Stimulated activated CD8-positive, alpha-beta memory T cell treated with anti-CD3 and anti-CD28 coated beads, Interleukin-7, amount 100 ng/mL, for 24 hours (primary cell): ENCODE measurements around the gene MTMR3.
"Not testable (repeated sequence)": the region's sequence is repeated elsewhere in the genome, so short reads cannot be mapped to it uniquely, and the experiment has no call there.

Experiments used
- DNase-seq: peaks from one replicate; pipeline ENCODE4 v3.0.0-alpha.2; 2020; ENCODE audit warnings: low read depth

MTMR3 gene

GRCh38 chr22:29883045-29883774 lies at the start of gene MTMR3:
Gene MTMR3, plus strand, starts transcription at chr22:29883174. Its CDS starts 87,886 bp downstream, at chr22:29971060.
- peak; percentile 91 for DNase-seq

DNA sequence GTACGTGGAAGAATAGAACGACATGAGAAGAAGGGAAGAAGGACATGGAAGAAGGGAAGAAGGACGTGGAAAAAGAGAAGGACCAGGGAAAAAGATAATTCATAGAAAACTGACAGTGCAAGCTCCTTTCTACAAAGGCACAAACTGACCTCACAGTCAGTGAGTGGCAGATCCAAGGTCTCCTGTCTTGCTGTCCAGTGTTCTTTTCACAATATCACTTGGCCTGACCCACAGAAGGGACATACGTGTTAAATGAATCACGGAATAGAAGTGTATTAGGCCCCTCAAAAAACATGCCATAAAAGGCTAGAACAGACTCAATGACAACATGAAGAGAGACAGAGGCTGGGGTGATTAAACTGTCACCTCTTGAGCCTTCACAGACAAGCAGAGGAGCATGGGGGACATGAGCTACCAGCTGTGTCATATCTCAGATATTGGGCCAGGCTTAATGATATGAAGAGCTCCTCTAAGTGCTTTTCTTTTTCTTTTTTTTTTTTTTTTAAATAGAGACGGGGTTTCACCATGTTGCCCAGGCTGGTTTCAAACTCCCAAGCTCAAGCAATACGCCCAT lies 49.5 kb upstream of the MTMR3 start:
- no peak for DNase-seq

DNA sequence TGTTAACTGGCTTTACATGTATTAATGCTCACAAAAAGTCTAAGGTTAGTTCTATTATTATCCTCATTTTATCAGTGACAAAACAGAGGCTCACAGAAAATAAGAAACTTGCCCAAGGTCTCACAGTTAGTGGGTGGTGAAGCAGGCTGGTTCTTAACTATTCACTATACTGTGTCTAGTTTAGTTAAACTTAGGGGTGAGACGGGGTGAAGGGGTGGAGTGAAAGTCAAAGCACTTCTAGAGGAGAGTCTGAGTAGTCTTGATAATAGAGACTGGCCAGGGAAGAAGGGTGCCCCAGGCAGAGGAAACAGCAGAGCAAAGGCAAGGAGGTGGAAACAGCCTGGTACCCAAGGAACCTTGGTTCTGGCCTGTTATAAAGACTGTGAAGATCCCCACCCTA lies 48.9 kb upstream of the MTMR3 start:
- no peak for DNase-seq

GRCh38 chr22:29836791-29837370 lies 46.1 kb upstream of the MTMR3 start:
- DNase-seq: not testable (repeated sequence)

DNA sequence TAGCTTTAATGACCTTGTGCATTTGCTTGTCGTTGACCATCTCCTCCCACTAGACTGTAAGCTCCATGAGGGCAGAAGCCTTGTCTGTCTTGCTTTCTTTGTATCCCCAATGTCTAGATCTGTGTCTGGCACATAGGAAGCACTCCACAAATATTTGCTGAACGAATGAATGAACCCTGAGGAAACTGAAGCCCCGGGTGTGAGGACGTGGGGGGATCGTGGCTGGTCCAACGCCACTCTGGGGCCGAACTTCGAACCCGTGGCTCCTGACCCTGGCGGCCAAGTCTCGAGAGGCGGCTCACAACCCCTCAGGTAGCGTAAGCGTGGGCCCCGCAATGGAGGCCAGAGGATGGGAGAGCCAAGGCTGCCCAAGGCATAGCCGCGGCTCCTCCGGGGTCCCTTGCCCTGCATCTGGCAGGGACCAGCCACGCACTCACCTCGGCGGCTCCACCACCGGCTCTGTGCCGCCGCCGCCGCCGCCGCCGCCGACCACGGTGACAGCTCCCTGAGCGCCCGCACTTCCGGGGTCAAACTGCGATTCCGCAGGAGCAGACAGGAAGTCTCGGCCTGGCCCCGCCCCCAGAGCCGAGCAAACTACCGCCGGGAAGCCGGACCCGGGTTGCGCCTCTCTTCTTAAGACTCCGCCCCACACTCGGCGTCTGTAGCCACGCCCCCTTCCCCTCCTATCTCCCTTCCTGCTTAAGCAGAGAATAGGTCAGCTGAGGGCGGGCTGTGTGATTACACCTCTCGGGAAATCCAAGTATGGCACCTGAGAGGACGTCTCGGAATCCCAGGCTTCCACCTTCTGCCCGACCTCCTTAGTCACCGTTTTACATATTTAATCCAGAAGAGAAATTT lies 45.0 kb upstream of the MTMR3 start, which contains the start of gene ASCC2:
Gene ASCC2 (minus strand): TSS at position 534 of the 858 bp plus-strand sequence. CDS start 5,949 bp downstream, outside the sequence.
- peak; percentile 99 for DNase-seq

DNA sequence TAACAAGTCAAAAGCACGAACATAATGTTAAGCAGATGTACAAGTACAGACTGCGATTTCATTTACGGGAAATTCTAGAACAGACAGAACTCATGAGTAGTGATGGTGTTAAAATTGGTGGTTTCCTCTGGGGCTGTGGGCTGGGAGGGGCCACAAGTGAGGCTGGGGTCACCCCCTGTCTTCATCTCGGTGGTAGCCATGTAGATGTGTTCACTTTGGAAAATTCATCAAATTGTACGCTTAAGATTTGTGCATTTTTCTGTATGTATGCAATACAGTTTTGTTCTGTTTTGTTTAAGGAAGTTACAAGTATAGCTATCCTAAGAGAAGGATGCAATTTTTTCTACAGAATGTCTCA lies 44.4 kb upstream of the MTMR3 start:
- DNase-seq: no peak

DNA sequence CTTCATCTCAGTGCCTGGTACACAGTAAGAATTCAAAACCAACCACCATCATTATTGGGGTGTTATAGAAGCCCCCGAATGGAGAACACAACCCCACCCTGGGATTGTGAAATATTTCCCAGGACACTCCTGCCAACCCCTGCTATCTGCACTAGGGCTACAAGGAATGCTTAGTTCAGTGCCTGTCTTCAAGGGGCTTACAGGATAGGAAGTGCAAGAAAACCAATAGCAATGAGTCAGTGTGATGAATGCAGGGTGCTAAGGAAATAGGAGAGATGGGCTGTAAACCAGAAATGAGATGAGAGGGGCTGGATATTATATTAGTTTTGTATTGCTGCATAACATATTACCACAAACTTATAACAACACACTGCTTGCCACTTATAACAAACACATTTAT lies 43.9 kb upstream of the MTMR3 start:
- DNase-seq: no peak

DNA sequence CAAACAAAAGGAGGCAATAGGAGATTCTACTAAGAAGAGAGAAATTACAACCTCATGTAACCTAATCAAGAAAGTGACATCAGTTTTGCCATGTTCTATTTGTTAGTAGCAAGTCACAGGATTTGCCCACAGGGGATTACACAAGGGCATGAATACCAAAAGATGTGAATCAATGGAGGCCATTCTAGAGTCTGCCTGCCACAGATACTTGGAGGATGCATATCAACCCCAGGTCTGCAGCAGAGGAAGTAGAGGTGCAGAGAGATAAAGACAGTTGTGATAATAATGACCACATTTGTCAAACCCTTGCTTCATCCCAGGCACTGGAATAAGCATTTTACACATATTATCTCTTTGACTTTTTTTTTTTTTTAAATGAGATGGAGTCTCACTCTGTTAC lies 42.5 kb upstream of the MTMR3 start:
- no peak for DNase-seq

- no peak for DNase-seq
These were observed 40.8 kb upstream of the MTMR3 start for GRCh38 chr22:29842172-29842571.

- DNase-seq: no peak
These were observed 40.2 kb upstream of the MTMR3 start for GRCh38 chr22:29842740-29843139.

- no peak for DNase-seq
These were observed 36.7 kb upstream of the MTMR3 start for GRCh38 chr22:29846290-29846689.

DNA sequence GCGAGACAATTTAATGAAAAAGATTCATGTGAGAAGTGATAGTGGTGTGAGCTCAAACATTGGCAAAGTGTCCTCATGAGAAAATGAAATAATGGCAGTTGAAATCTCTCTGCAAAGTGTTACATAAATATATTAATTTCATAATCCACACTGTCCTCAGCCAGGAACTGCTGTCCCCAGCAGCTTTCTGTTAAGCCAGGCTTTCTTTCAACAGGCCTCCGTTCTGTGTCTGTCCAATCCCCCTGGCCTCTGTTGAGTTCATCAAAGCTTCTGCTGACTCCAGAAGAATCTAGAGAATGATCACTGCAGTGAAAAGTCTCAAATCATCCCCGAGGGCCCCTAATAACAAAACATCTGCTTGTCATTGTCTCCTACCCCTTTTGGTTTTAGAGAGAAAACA lies 34.9 kb upstream of the MTMR3 start:
- DNase-seq: no peak

GRCh38 chr22:29854432-29854831 lies 28.5 kb upstream of the MTMR3 start:
- no peak for DNase-seq

DNA sequence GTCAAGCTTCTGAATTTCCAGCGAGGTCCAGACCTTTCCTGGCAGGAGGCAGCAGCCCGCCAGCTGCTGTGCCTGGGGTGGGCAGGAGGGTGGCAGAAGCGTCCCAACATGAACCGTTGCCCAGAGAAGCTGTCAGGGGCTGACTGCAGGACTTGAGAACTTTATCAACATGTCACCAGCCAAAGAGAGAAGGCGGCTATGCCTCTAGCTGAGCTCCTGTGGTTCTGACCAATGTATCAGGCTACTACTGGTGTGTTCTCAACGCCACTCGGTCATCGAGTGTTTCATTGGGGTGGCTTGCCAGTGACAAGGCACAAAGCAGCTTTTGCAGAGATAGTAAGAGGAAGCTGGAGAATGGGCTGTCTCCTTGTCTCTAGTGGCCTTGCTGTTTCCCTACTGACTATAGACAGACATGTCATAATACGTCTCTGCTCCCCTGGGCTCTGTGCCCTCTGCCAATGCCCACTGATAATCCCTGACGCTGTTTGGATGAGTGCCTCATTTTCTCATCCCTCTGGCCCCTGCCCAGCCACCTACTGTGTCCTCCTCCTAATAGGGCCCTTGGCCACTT lies 27.3 kb upstream of the MTMR3 start:
- DNase-seq: no peak

DNA sequence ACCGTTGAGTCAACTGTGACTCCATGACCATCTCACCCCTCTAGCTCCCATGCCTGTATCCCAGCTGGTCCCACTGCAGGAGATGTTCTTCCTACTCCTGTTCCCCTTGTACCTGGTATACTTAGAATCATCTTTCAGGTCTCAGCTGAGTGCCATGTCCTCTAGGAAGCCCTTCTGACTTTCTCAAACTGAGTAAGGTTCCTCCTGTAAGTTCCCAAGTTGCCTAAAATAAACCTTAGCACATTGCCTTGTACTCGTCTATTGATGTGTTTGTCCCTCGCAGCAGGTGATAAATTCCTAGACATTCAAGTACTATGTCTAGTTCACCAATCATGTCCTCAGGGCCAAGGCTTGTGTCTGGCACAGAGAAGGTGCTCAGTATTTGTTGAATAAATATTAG lies 26.5 kb upstream of the MTMR3 start:
- DNase-seq: no peak

GRCh38 chr22:29859030-29859429 lies 23.9 kb upstream of the MTMR3 start:
- not testable (repeated sequence) for DNase-seq

GRCh38 chr22:29860006-29860766 lies 22.8 kb upstream of the MTMR3 start:
- DNase-seq: no peak

- no peak for DNase-seq
These were observed 21.2 kb upstream of the MTMR3 start for GRCh38 chr22:29861672-29862297.

GRCh38 chr22:29865572-29865971 lies 17.4 kb upstream of the MTMR3 start:
- not testable (repeated sequence) for DNase-seq

DNA sequence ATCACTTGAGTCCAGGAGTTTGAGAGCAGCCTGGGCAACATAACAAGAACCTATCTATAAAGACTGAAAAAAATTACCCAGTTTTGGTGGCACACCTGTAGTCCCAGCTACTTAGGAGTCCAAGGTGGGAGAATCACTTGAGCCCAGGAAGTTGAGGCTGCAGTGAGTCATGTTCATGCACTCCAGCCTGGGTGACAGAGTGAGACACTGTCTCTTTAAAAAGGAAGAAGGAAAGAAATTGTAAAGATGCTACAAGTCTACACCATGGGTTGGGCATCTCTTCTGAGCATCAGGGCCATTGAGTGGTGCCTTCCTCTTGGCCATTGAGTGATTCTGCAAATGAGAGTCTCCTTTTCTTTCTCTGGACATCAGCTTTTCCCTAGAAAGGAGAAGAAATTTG lies 15.7 kb upstream of the MTMR3 start:
- DNase-seq: no peak

DNA sequence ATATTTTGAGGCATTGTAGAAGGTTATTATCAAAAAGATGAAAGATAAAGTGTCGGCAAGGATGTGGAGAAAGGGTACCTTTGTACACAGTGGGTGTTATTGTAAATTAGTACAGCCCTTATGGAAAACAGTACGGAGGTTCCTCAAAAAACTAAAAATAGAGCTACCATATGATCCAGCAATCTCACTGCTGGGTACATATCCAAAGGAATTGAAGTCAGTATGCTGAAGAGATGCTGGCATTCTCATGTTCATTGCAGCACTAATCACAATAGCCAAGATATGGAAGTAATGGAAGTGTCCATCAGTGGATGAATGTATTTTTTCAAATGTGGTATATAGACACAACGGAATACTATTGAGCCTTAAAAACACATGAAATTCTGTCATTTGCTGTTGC lies 15.1 kb upstream of the MTMR3 start:
- DNase-seq: no peak
